GM12892 (cell line): ENCODE measurements around the gene ESAM. TPM values are rescaled to one million over a fixed set of nuclear protein-coding genes. Genes with fewer than 3 reads are reported as not detected.

ENCODE experiments used
- DNase-seq: peaks from one replicate; pipeline ENCODE4 v3.0.0; 2011; ENCODE audit not compliant: insufficient read length
- FAIRE-seq: peaks from 2 replicates; lab custom pipeline; 2011; peaks lifted over from hg19 to GRCh38; lab: Jason Lieb, UNC
- POLR2A ChIP-seq: IDR thresholded peaks from 2 replicates; pipeline ENCODE4 v1.6.1; 2011; ENCODE audit warnings: low read depth, low read length, control low read depth
- POLR2AphosphoS5 ChIP-seq: IDR thresholded peaks from 2 replicates; pipeline ENCODE4 v1.6.1; 2011; ENCODE audit warnings: low read depth, low read length, control low read depth
- TAF1 ChIP-seq: IDR thresholded peaks from 2 replicates; pipeline ENCODE4 v1.6.1; 2011; ENCODE audit warnings: low read depth, mild to moderate bottlenecking, control low read depth, low read length, borderline replicate concordance
- polyA plus RNA-seq: library from polyadenylated mRNA; unstranded; fragments of >200 nt; gene quantifications from one replicate; pipeline ENCODE4 v1.2.1, GENCODE V29; 2012; ENCODE audit warnings: missing spikeins, inconsistent platforms; ENCODE audit not compliant: missing spikeins

The ESAM gene
- polyA plus RNA-seq, result 4.0 TPM

GRCh38 chr11:124762105-124762623 lies at the start of gene ESAM:
TSS of gene ESAM (minus strand) at chr11:124762290. CDS start at chr11:124762154, 136 bp downstream.
- FAIRE-seq (peak; percentile 94), DNase-seq (peak; percentile 76)
- peak; percentile 70 for TF ChIP-seq POLR2A
- TF ChIP-seq POLR2AphosphoS5, result peak; percentile 37; the same call in 1 of the 2 replicates
- no peak for TF ChIP-seq TAF1

- no peak for FAIRE-seq
- TF ChIP-seq POLR2A, result no peak
- no peak for TF ChIP-seq TAF1
- no peak for TF ChIP-seq POLR2AphosphoS5
- DNase-seq, result no peak
These were observed 49.5 kb upstream of the ESAM start for GRCh38 chr11:124811399-124812125.

GRCh38 chr11:124807660-124808270 lies 45.7 kb upstream of the ESAM start:
- DNase-seq, result no peak
- TF ChIP-seq POLR2AphosphoS5, result no peak
- TF ChIP-seq TAF1, result no peak
- no peak for TF ChIP-seq POLR2A
- FAIRE-seq, result no peak

GRCh38 chr11:124807201-124807600 lies 45.1 kb upstream of the ESAM start:
- TF ChIP-seq TAF1, result no peak
- TF ChIP-seq POLR2AphosphoS5, result no peak
- TF ChIP-seq POLR2A, result no peak
- no peak for FAIRE-seq
- DNase-seq, result no peak

GRCh38 chr11:124804884-124805283 lies 42.8 kb upstream of the ESAM start:
- DNase-seq (no peak), FAIRE-seq (no peak)
- TF ChIP-seq TAF1 (no peak), POLR2A (no peak), POLR2AphosphoS5 (no peak)

- DNase-seq (no peak), FAIRE-seq (no peak)
- no peak for TF ChIP-seq POLR2AphosphoS5
- TF ChIP-seq TAF1, result no peak
- no peak for TF ChIP-seq POLR2A
These were observed 39.7 kb upstream of the ESAM start for GRCh38 chr11:124801636-124802312.

- DNase-seq (no peak), FAIRE-seq (no peak)
- TF ChIP-seq POLR2AphosphoS5 (no peak), TAF1 (no peak)
These were observed 38.9 kb upstream of the ESAM start for GRCh38 chr11:124801014-124801413.

GRCh38 chr11:124800226-124800929 lies 38.3 kb upstream of the ESAM start, which contains the start of gene MSANTD2:
TSS of gene MSANTD2 (minus strand) at chr11:124800406. CDS start at chr11:124800380, 26 bp downstream.
- FAIRE-seq, result peak; percentile 99
- peak; percentile 61 for DNase-seq
- peak; percentile 84 for TF ChIP-seq TAF1
- TF ChIP-seq POLR2A, result peak; percentile 98
- peak; percentile 86 for TF ChIP-seq POLR2AphosphoS5

- no peak for FAIRE-seq
- DNase-seq, result peak; percentile 38
- TF ChIP-seq POLR2A (no peak; the same call in 1 of the 2 replicates), POLR2AphosphoS5 (no peak), TAF1 (no peak)
These were observed 37.5 kb upstream of the ESAM start for GRCh38 chr11:124799348-124800225.

GRCh38 chr11:124798991-124799347 lies 36.9 kb upstream of the ESAM start:
- no peak for FAIRE-seq

More at GRCh38 chr11:124798991-124799347, 36.9 kb upstream of the ESAM start:
- TF ChIP-seq POLR2AphosphoS5 (no peak), POLR2A (no peak), TAF1 (no peak)
- no peak for DNase-seq
